ENCODE data around the gene DPM2. TPM values are rescaled to one million over a fixed set of nuclear protein-coding genes. Genes with fewer than 3 reads are reported as not detected.

Gene DPM2
- polyA plus RNA-seq, 1 donor from 2014 or later, result 44.9 TPM

GRCh38 chr9:127953768-127954505, 16.3 kb upstream of the DPM2 start:
- Mint-ChIP-seq H3K27ac (peak overlapping the region; percentile 67 to 97 (median 81)), H3K4me1 (peaks cover 25 to 42% (median 26%) of the 10 kb centered on the region in 3 donors), H3K27me3 (no peaks in the 10 kb centered on the region), H3K4me3 (peak overlapping the region; percentile 20 to 65 (median 32)), H3K36me3 (no peaks in the 10 kb centered on the region), H3K9me3 (peaks cover 0 to 3% (median 0%) of the 10 kb centered on the region in 3 donors)

GRCh38 chr9:127953154-127953553, 15.5 kb upstream of the DPM2 start:
- Mint-ChIP-seq H3K4me1 (peaks cover 20 to 40% (median 24%) of the 10 kb centered on the region in 3 donors), H3K27me3 (no peaks in the 10 kb centered on the region), H3K27ac (peak overlapping the region; percentile 53 to 81 (median 67)), H3K4me3 (peak overlapping the region in 2 of 4 donors; percentile 20 to 23), H3K36me3 (no peaks in the 10 kb centered on the region), H3K9me3 (no peaks in the 10 kb centered on the region)

GRCh38 chr9:127950513-127951289, 13.0 kb upstream of the DPM2 start:
- H3K9me3 Mint-ChIP-seq, result no peaks in the 10 kb centered on the region
- peaks cover 15 to 28% (median 26%) of the 10 kb centered on the region in 3 donors for H3K4me1 Mint-ChIP-seq
- H3K27me3 Mint-ChIP-seq, result no peaks in the 10 kb centered on the region
- no peaks in the 10 kb centered on the region for H3K36me3 Mint-ChIP-seq
- H3K4me3 Mint-ChIP-seq, result peak overlapping the region in 2 of 4 donors; percentile 37 to 57
- H3K27ac Mint-ChIP-seq, result peak overlapping the region in 2 of 3 donors; percentile 74 to 79

GRCh38 chr9:127949827-127950512, 12.3 kb upstream of the DPM2 start:
- Mint-ChIP-seq H3K4me1 (peaks cover 10 to 22% (median 22%) of the 10 kb centered on the region in 3 donors), H3K27me3 (no peaks in the 10 kb centered on the region)

GRCh38 chr9:127947841-127948710, 10.4 kb upstream of the DPM2 start:
- Mint-ChIP-seq H3K36me3 (no peaks in the 10 kb centered on the region), H3K4me3 (peak overlapping the region in 3 of 4 donors; percentile 20 to 69 (median 55))

More at GRCh38 chr9:127949827-127950512, 12.3 kb upstream of the DPM2 start:
- H3K27ac Mint-ChIP-seq, result peak overlapping the region in 2 of 3 donors; percentile 79 to 85
- H3K9me3 Mint-ChIP-seq, result no peaks in the 10 kb centered on the region
- H3K4me3 Mint-ChIP-seq, result peak overlapping the region in 1 of 4 donors; percentile 37
- no peaks in the 10 kb centered on the region for H3K36me3 Mint-ChIP-seq

GRCh38 chr9:127946728-127947127, 9.1 kb upstream of the DPM2 start:
- peak overlapping the region in 1 of 4 donors; percentile 8 for H3K4me3 Mint-ChIP-seq
- peaks cover 8 to 29% (median 25%) of the 10 kb centered on the region in 3 donors for H3K4me1 Mint-ChIP-seq
- H3K9me3 Mint-ChIP-seq, result no peaks in the 10 kb centered on the region
- H3K27me3 Mint-ChIP-seq, result no peaks in the 10 kb centered on the region
- peak overlapping the region; percentile 9 to 98 (median 43) for H3K27ac Mint-ChIP-seq
- H3K36me3 Mint-ChIP-seq, result peaks cover 2% of the 10 kb centered on the region

More at GRCh38 chr9:127947841-127948710, 10.4 kb upstream of the DPM2 start:
- Mint-ChIP-seq H3K9me3 (no peaks in the 10 kb centered on the region), H3K27me3 (no peaks in the 10 kb centered on the region), H3K27ac (peak overlapping the region; percentile 82 to 98 (median 91)), H3K4me1 (peaks cover 10 to 28% (median 25%) of the 10 kb centered on the region in 3 donors)

- H3K9me3 Mint-ChIP-seq, result no peaks in the 10 kb centered on the region
- peak overlapping the region in 1 of 4 donors; percentile 15 for H3K4me3 Mint-ChIP-seq
- peaks cover 3% of the 10 kb centered on the region for H3K36me3 Mint-ChIP-seq
- no peaks in the 10 kb centered on the region for H3K27me3 Mint-ChIP-seq
- peak overlapping the region in 2 of 3 donors; percentile 43 to 98 for H3K27ac Mint-ChIP-seq
- peaks cover 8 to 29% (median 23%) of the 10 kb centered on the region in 3 donors for H3K4me1 Mint-ChIP-seq
Measured at GRCh38 chr9:127945942-127946341, 8.3 kb upstream of the DPM2 start.

GRCh38 chr9:127945338-127945737, 7.7 kb upstream of the DPM2 start:
- peaks cover 3% of the 10 kb centered on the region for H3K36me3 Mint-ChIP-seq
- peaks cover 8 to 27% (median 21%) of the 10 kb centered on the region in 3 donors for H3K4me1 Mint-ChIP-seq

GRCh38 chr9:127944586-127945218, 7.0 kb upstream of the DPM2 start:
- Mint-ChIP-seq H3K36me3 (peaks cover 3% of the 10 kb centered on the region), H3K9me3 (no peaks in the 10 kb centered on the region), H3K27me3 (no peaks in the 10 kb centered on the region), H3K4me3 (peak overlapping the region in 2 of 4 donors; percentile 33 to 55), H3K27ac (peak overlapping the region; percentile 59 to 93 (median 86)), H3K4me1 (peaks cover 8 to 25% (median 18%) of the 10 kb centered on the region in 3 donors)

More at GRCh38 chr9:127945338-127945737, 7.7 kb upstream of the DPM2 start:
- Mint-ChIP-seq H3K4me3 (peak overlapping the region in 1 of 4 donors; percentile 55), H3K27me3 (no peaks in the 10 kb centered on the region), H3K27ac (peak overlapping the region; percentile 53 to 98 (median 59)), H3K9me3 (no peaks in the 10 kb centered on the region)

- Mint-ChIP-seq H3K9me3 (no peaks in the 10 kb centered on the region), H3K4me3 (peak overlapping the region in 2 of 4 donors; percentile 31 to 33), H3K4me1 (peaks cover 8 to 25% (median 17%) of the 10 kb centered on the region in 3 donors), H3K27ac (peak overlapping the region; percentile 91 to 93 (median 93)), H3K27me3 (no peaks in the 10 kb centered on the region), H3K36me3 (peaks cover 3% of the 10 kb centered on the region)
Measured at GRCh38 chr9:127943731-127944144, 6.1 kb upstream of the DPM2 start.

GRCh38 chr9:127943011-127943662, 5.5 kb upstream of the DPM2 start:
- peaks cover 8 to 25% (median 19%) of the 10 kb centered on the region in 3 donors for H3K4me1 Mint-ChIP-seq
- H3K4me3 Mint-ChIP-seq, result peak overlapping the region in 1 of 4 donors; percentile 33
- H3K27me3 Mint-ChIP-seq, result no peaks in the 10 kb centered on the region

GRCh38 chr9:127942216-127943010, 4.8 kb upstream of the DPM2 start:
- Mint-ChIP-seq H3K27me3 (no peaks in the 10 kb centered on the region), H3K9me3 (no peaks in the 10 kb centered on the region), H3K4me1 (peaks cover 14 to 26% (median 23%) of the 10 kb centered on the region in 3 donors), H3K27ac (peak overlapping the region; percentile 73 to 93 (median 91)), H3K4me3 (peak overlapping the region in 1 of 4 donors; percentile 39), H3K36me3 (peaks cover 3% of the 10 kb centered on the region)

More at GRCh38 chr9:127943011-127943662, 5.5 kb upstream of the DPM2 start:
- peak overlapping the region; percentile 91 to 93 (median 93) for H3K27ac Mint-ChIP-seq
- H3K36me3 Mint-ChIP-seq, result peaks cover 3% of the 10 kb centered on the region
- H3K9me3 Mint-ChIP-seq, result no peaks in the 10 kb centered on the region

Data from IgD-negative memory B cell (primary cell).